GM18508 (cell line): ENCODE data around the gene AKR1C3.
"Not testable (repeated sequence)": the region's sequence is repeated elsewhere in the genome, so short reads cannot be mapped to it uniquely, and the experiment has no call there.

Experiments used
- ATAC-seq: cut with Tn5 transposase; IDR thresholded peaks from one replicate; pipeline ENCODE4 v1.9.1; 2021; ENCODE audit warnings: moderate number of reproducible peaks; ENCODE audit not compliant: insufficient read depth, unreplicated experiment

AKR1C3 gene

GRCh38 chr10:5125315-5126044 is 31.3 kb downstream of the AKR1C3 start:
- ATAC-seq: no peak

- ATAC-seq: no peak
These were observed 41.4 kb downstream of the AKR1C3 start for GRCh38 chr10:5135581-5135980.

GRCh38 chr10:5136468-5137087 is 42.4 kb downstream of the AKR1C3 start:
- no peak for ATAC-seq

GRCh38 chr10:5137699-5138098 is 43.5 kb downstream of the AKR1C3 start:
- ATAC-seq: not testable (repeated sequence)

GRCh38 chr10:5142199-5142598 is 48.0 kb downstream of the AKR1C3 start:
- no peak for ATAC-seq

GRCh38 chr10:5143137-5143536 is 48.9 kb downstream of the AKR1C3 start:
- no peak for ATAC-seq

GRCh38 chr10:5146920-5147254 is 52.7 kb downstream of the AKR1C3 start:
- ATAC-seq: no peak

- ATAC-seq: no peak
These were observed 53.2 kb downstream of the AKR1C3 start for GRCh38 chr10:5147255-5147980.

GRCh38 chr10:5147981-5148677 is 53.9 kb downstream of the AKR1C3 start:
- no peak for ATAC-seq

GRCh38 chr10:5148678-5149032 is 54.4 kb downstream of the AKR1C3 start:
- ATAC-seq: no peak

GRCh38 chr10:5151076-5151475 is 56.9 kb downstream of the AKR1C3 start:
- ATAC-seq: no peak

- ATAC-seq: no peak
These were observed 61.7 kb downstream of the AKR1C3 start for GRCh38 chr10:5155951-5156350.
